Thymus (tissue), 11 donors: Measurements from ENCODE around the gene BCO1. TPM values are rescaled to one million over a fixed set of nuclear protein-coding genes. Genes with fewer than 3 reads are reported as not detected.
"Not testable (repeated sequence)": the region's sequence is repeated elsewhere in the genome, so short reads cannot be mapped to it uniquely, and the experiment has no call there.

Source experiments
- DNase-seq, 9 donors: peaks; one replicate each; pipeline ENCODE4 v3.0.0-alpha.2; 2013; ENCODE audit warnings: low spot score in 9 of 9, low read depth in 6 of 9, missing footprints in 1 of 9
- H3K27ac ChIP-seq, 2 donors: one replicate each; pipeline ENCODE4 v1.5.1; 2013; ENCODE audit warnings: control low read depth in 1 of 2, low read depth in 1 of 2, low read length in 1 of 2, mild to moderate bottlenecking in 1 of 2, moderate library complexity in 1 of 2
- H3K27me3 ChIP-seq, 2 donors: one replicate each; pipeline ENCODE4 v1.5.1; 2013; ENCODE audit warnings: low read length in 1 of 2; ENCODE audit not compliant: control insufficient read depth in 2 of 2, insufficient read depth in 1 of 2
- H3K36me3 ChIP-seq, 2 donors: one replicate each; pipeline ENCODE4 v1.5.1; 2013; ENCODE audit warnings: low read length in 1 of 2, mild to moderate bottlenecking in 1 of 2, moderate library complexity in 1 of 2; ENCODE audit not compliant: control insufficient read depth in 2 of 2, insufficient read depth in 2 of 2
- H3K4me1 ChIP-seq, 2 donors: one replicate each; pipeline ENCODE4 v1.5.1; 2013; ENCODE audit warnings: low read length in 2 of 2; ENCODE audit not compliant: control insufficient read depth in 2 of 2, insufficient read depth in 2 of 2
- H3K4me3 ChIP-seq, 2 donors: one replicate each; pipeline ENCODE4 v1.5.1; 2013; ENCODE audit warnings: low read length in 2 of 2, control low read depth in 1 of 2, mild to moderate bottlenecking in 1 of 2
- H3K9me3 ChIP-seq, 2 donors: one replicate each; pipeline ENCODE4 v1.5.1; 2013; ENCODE audit warnings: low read length in 1 of 2, mild to moderate bottlenecking in 1 of 2; ENCODE audit not compliant: control insufficient read depth in 2 of 2, insufficient read depth in 1 of 2
- WGBS: extraction: QIAGEN DNeasy Blood & Tissue Kit; methylation state at CpG from one replicate; pipeline ENCODE4 v1.1.7; 2013; 5-methylcytosine and 5-hydroxymethylcytosine counted together
- polyA plus RNA-seq: library from polyadenylated mRNA; stranded (reverse); fragments of 200-250 nt; gene quantifications from one replicate; pipeline ENCODE4 v1.2.3, GENCODE V29; 2013
- total RNA-seq: library from RNA; stranded (reverse); fragments of 120-200 nt; gene quantifications from one replicate; pipeline ENCODE4 v1.2.4, GENCODE V29; 2013
- donor health status: healthy.

BCO1 gene
- total and polyA plus RNA-seq, 2 donors: 0.14 to 1.2 TPM

- H3K27ac ChIP-seq, H3K27me3 ChIP-seq, DNase-seq, H3K36me3 ChIP-seq, H3K4me3 ChIP-seq, H3K9me3 ChIP-seq, H3K4me1 ChIP-seq: not testable (repeated sequence)
- 87% methylated on average over 5 of the region's 5 CpGs for WGBS
Measured at GRCh38 chr16:81225697-81226096, 12.8 kb upstream of the BCO1 start.

- WGBS: 96% methylated on average over 2 of the region's 2 CpGs
- H3K27ac ChIP-seq: no peak overlapping the region
- no peaks in the 10 kb centered on the region for H3K4me1 ChIP-seq
- H3K9me3 ChIP-seq: no peaks in the 10 kb centered on the region
- no peaks in the 10 kb centered on the region for H3K36me3 ChIP-seq
- no peak for DNase-seq
- no peaks in the 10 kb centered on the region for H3K27me3 ChIP-seq
- no peak overlapping the region for H3K4me3 ChIP-seq
Measured at GRCh38 chr16:81227785-81228184, 10.7 kb upstream of the BCO1 start.

DNA sequence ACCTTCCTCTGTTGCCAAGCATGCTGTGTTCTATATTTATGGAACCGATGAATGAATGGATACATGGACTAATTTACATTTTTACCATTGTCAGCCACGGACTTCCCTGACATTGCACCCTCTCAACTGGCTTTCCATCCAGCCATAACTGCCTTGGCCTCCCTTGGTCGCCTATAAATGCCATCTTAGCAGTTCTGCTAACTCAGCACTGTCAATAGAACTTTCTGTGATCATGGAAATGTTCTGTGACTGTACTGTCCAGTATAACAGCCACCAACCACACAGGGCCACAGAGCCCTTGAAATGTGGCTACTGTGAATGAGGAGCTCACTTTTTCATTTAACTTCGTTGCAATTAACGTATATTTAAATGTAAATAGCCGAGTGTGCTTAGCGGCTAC is 8.7 kb upstream of the BCO1 start:
- Histone ChIP-seq H3K27me3 (no peaks in the 10 kb centered on the region), H3K9me3 (no peaks in the 10 kb centered on the region), H3K4me3 (no peak overlapping the region), H3K27ac (no peak overlapping the region), H3K4me1 (no peaks in the 10 kb centered on the region), H3K36me3 (no peaks in the 10 kb centered on the region)
- no peak for DNase-seq
- WGBS: 79% methylated on average over 7 of the region's 7 CpGs

- no peak for DNase-seq
- WGBS: 84% methylated on average over 5 of the region's 5 CpGs
- Histone ChIP-seq H3K4me1 (no peaks in the 10 kb centered on the region), H3K4me3 (no peak overlapping the region), H3K36me3 (no peaks in the 10 kb centered on the region), H3K9me3 (no peaks in the 10 kb centered on the region), H3K27ac (no peak overlapping the region), H3K27me3 (no peaks in the 10 kb centered on the region)
Measured at GRCh38 chr16:81231014-81231413, 7.5 kb upstream of the BCO1 start.

GRCh38 chr16:81232740-81233367 is 5.6 kb upstream of the BCO1 start:
- no peaks in the 10 kb centered on the region for H3K36me3 ChIP-seq

DNA sequence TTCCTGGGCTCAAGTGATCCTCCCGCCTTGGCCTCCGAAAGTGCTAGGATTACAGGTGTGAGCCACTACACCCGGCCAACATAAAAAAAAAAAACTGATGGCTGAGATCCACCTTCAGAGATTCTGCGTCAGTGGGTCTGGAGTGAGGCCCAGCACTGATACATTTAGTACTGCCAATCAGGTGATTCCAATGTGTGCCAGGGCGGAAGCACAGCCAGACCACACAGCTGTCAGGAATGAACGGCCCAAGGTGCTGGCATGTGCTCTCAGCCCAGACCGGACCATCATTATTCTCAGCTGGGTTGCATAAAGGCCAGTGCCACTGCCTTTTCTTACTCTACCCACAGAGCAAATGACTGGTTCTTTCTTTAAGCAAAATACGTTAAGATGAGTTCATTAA is 1.2 kb upstream of the BCO1 start:
- Histone ChIP-seq H3K27me3 (no peaks in the 10 kb centered on the region), H3K9me3 (no peaks in the 10 kb centered on the region), H3K4me3 (no peak overlapping the region), H3K4me1 (no peaks in the 10 kb centered on the region), H3K27ac (peak overlapping the region in 1 of 2 donors; percentile 42), H3K36me3 (no peaks in the 10 kb centered on the region)
- 97% methylated on average over 8 of the region's 8 CpGs for WGBS
- no peak for DNase-seq

More at GRCh38 chr16:81232740-81233367, 5.6 kb upstream of the BCO1 start:
- Histone ChIP-seq H3K4me1 (no peaks in the 10 kb centered on the region), H3K27me3 (no peaks in the 10 kb centered on the region), H3K27ac (no peak overlapping the region), H3K9me3 (no peaks in the 10 kb centered on the region), H3K4me3 (no peak overlapping the region)
- DNase-seq: no peak
- WGBS: 96% methylated on average over 8 of the region's 8 CpGs

- H3K27ac ChIP-seq: no peak overlapping the region
- no peaks in the 10 kb centered on the region for H3K9me3 ChIP-seq
- H3K4me3 ChIP-seq: no peak overlapping the region
- H3K4me1 ChIP-seq: no peaks in the 10 kb centered on the region
- no peaks in the 10 kb centered on the region for H3K36me3 ChIP-seq
- no peaks in the 10 kb centered on the region for H3K27me3 ChIP-seq
- no peak for DNase-seq
- 89% methylated on average over 10 of the region's 10 CpGs for WGBS
Measured at GRCh38 chr16:81237942-81238295, 570 bp upstream of the BCO1 start.

- Histone ChIP-seq H3K36me3 (no peaks in the 10 kb centered on the region), H3K4me3 (no peak overlapping the region), H3K9me3 (no peaks in the 10 kb centered on the region), H3K4me1 (no peaks in the 10 kb centered on the region), H3K27ac (no peak overlapping the region), H3K27me3 (no peaks in the 10 kb centered on the region)
- DNase-seq: no peak
- whole genome bisulfite sequencing: 96% methylated on average over 9 of the region's 9 CpGs
Measured at GRCh38 chr16:81239367-81240121, 1.1 kb downstream of the BCO1 start.

DNA sequence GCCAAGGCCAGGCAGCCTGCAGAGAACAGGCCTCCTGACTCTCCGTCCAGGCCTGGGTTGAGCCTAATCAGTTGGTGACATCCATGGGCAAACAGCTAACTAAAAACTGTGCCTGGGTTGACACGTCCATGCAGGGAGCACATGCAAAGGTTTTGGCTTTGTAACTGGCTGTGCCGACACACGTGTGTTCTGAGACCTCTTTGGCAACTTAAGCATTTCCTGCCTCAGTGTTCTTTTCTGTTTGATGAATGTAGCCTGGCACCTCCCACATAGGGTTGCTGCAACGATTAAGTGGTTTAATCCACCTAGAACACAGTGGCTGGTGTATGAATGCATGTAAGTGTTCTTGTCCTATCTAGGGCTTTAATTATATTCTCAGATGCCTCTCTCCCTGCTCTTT is 3.2 kb downstream of the BCO1 start:
- Histone ChIP-seq H3K36me3 (no peaks in the 10 kb centered on the region), H3K27ac (no peak overlapping the region), H3K9me3 (no peaks in the 10 kb centered on the region), H3K27me3 (no peaks in the 10 kb centered on the region), H3K4me3 (no peak overlapping the region), H3K4me1 (no peaks in the 10 kb centered on the region)
- no peak for DNase-seq
- WGBS: 92% methylated on average over 5 of the region's 5 CpGs
